Keratinocyte (primary cell): ENCODE measurements around the gene HOXD10. TPM values are rescaled to one million over a fixed set of nuclear protein-coding genes. Genes with fewer than 3 reads are reported as not detected.

Experiments
- DNase-seq: peaks from one replicate; pipeline ENCODE4 v3.0.0-alpha.2; 2011; ENCODE audit warnings: low read depth, missing footprints, low spot score
- FAIRE-seq: peaks from 2 replicates; lab custom pipeline; 2011; peaks lifted over from hg19 to GRCh38; lab: Jason Lieb, UNC
- H2AFZ ChIP-seq: 2 replicates; pipeline ENCODE4 v1.6.0; 2012; ENCODE audit warnings: low read length, control low read depth, inconsistent platforms; ENCODE audit not compliant: control insufficient read depth
- H3K27ac ChIP-seq: 2 replicates; pipeline ENCODE4 v1.5.1; 2011; ENCODE audit warnings: low read length; ENCODE audit not compliant: control insufficient read depth, insufficient read depth
- H3K27me3 ChIP-seq: 3 replicates; pipeline ENCODE4 v1.6.0; 2011; ENCODE audit warnings: low read length; ENCODE audit not compliant: control insufficient read depth, insufficient read depth; ENCODE audit errors: extremely low read depth
- H3K36me3 ChIP-seq, 2 experiments: 2 replicates in 1 of 2; 3 replicates in 1 of 2; pipeline ENCODE4 v1.5.1; 2011; ENCODE audit warnings: low read length in 2 of 2, mild to moderate bottlenecking in 1 of 2; ENCODE audit not compliant: control insufficient read depth in 2 of 2, insufficient read depth in 2 of 2; ENCODE audit errors: extremely low read depth in 1 of 2
- H3K4me1 ChIP-seq: 3 replicates; pipeline ENCODE4 v1.5.1; 2011; ENCODE audit warnings: low read length; ENCODE audit not compliant: control insufficient read depth, insufficient read depth; ENCODE audit errors: extremely low read depth
- H3K4me2 ChIP-seq: 3 replicates; pipeline ENCODE4 v1.6.0; 2011; ENCODE audit warnings: low read depth, low read length; ENCODE audit not compliant: control insufficient read depth, insufficient read depth; ENCODE audit errors: extremely low read depth
- H3K4me3 ChIP-seq, 3 experiments: fragments of 200-600 bp in 1 of 3; sonication (generic) in 1 of 3; 2 replicates in 2 of 3; 3 replicates in 1 of 3; pipeline ENCODE4 v1.5.1; 2011 to 2016; ENCODE audit warnings: low read length in 3 of 3, mild to moderate bottlenecking in 3 of 3, control low read depth in 2 of 3, inconsistent platforms in 1 of 3, low read depth in 1 of 3, mixed read lengths in 1 of 3, mixed run types in 1 of 3, moderate library complexity in 1 of 3; ENCODE audit not compliant: control insufficient read depth in 2 of 3, insufficient read depth in 2 of 3; ENCODE audit errors: extremely low read depth in 1 of 3
- H3K79me2 ChIP-seq: 2 replicates; pipeline ENCODE4 v1.6.0; 2012; ENCODE audit warnings: low read length; ENCODE audit not compliant: control insufficient read depth, insufficient read depth
- H3K9ac ChIP-seq: 3 replicates; pipeline ENCODE4 v1.6.0; 2011; ENCODE audit warnings: low read length; ENCODE audit not compliant: control insufficient read depth, insufficient read depth; ENCODE audit errors: extremely low read depth
- H3K9me1 ChIP-seq: 3 replicates; pipeline ENCODE4 v1.6.0; 2011; ENCODE audit warnings: low read length; ENCODE audit not compliant: control insufficient read depth, insufficient read depth; ENCODE audit errors: extremely low read depth
- H3K9me3 ChIP-seq: 2 replicates; pipeline ENCODE4 v1.5.1; 2012; ENCODE audit warnings: low read depth, low read length; ENCODE audit not compliant: control insufficient read depth
- H4K20me1 ChIP-seq: 3 replicates; pipeline ENCODE4 v1.6.0; 2011; ENCODE audit warnings: low read length; ENCODE audit not compliant: control insufficient read depth, insufficient read depth; ENCODE audit errors: extremely low read depth
- CTCF ChIP-seq, 3 experiments: IDR thresholded peaks in 1 of 3; conservative IDR thresholded peaks in 1 of 3; optimal IDR thresholded peaks in 1 of 3; 2 replicates in 2 of 3; 3 replicates in 1 of 3; pipeline versions ENCODE3 to v1.5.1; 2011; ENCODE audit warnings: low read length in 3 of 3, mild to moderate bottlenecking in 3 of 3, moderate library complexity in 2 of 3, control low read depth in 1 of 3, inconsistent platforms in 1 of 3; ENCODE audit not compliant: insufficient read depth in 2 of 3; ENCODE audit errors: extremely low read depth in 1 of 3
- EZH2 ChIP-seq: IDR thresholded peaks from one replicate; pipeline ENCODE4 v1.6.1; 2012; ENCODE audit warnings: inconsistent platforms, mild to moderate bottlenecking, low read length, moderate library complexity
- dilution Hi-C: fragments of 300-500 bp; cut with MboI; formaldehyde crosslinking; loops from one replicate; pipeline ENCODE4 v1.7.0; 2020; ENCODE audit warnings: low sequenced_read_pairs; ENCODE audit not compliant: extremely low pct_ligation_motif_present
- polyA plus RNA-seq, 5 experiments: library from polyadenylated mRNA; depleted of rRNA in 3 of 5; stranded (reverse) in 3 of 5; stranded (forward) in 1 of 5; unstranded in 1 of 5; fragments of >200 nt; gene quantifications; 1 replicate in 1 of 5; 2 replicates in 3 of 5; 3 replicates in 1 of 5; pipeline versions ENCODE4 v1.2.1 to v1.2.3, GENCODE V29; 2011 to 2012; ENCODE audit warnings: missing spikeins in 2 of 5, low read depth in 1 of 5, low replicate concordance in 1 of 5

The HOXD10 gene
- polyA plus RNA-seq, 1 donor (not counting 4 experiments of a cell fraction or from before 2014, with no cell fraction given), result not detected

- DNase-seq (no peak), FAIRE-seq (no peak)
- H3K9me1 ChIP-seq, result no peaks in the 10 kb centered on the region
- peaks cover 5% of the 10 kb centered on the region for H3K4me1 ChIP-seq
- H3K4me3 ChIP-seq, result no peak within 1 kb of the TSS
- dilution Hi-C loops, result no loop called here
- peaks cover 3% of the 10 kb centered on the region for H4K20me1 ChIP-seq
- H3K9ac ChIP-seq, result no peak within 1 kb of the TSS
- no peak within 1 kb of the TSS for H2AFZ ChIP-seq
- H3K9me3 ChIP-seq, result no peaks in the 10 kb centered on the region
- H3K27me3 ChIP-seq, result peaks cover 99% of the 10 kb centered on the region
- no peaks in the 10 kb centered on the region for H3K36me3 ChIP-seq
- TF ChIP-seq CTCF (optimal IDR thresholded peaks at IDR 0.05 in 1 of 3, IDR thresholded peaks at IDR 0.05 in 1 of 3, conservative IDR thresholded peaks at IDR 0.05 in 1 of 3; ENCODE audit: extremely low read depth in 1 of 3, insufficient read depth in 2 of 3, low read length in 3 of 3) (no peak), EZH2 (no peak)
- H3K79me2 ChIP-seq, result no peaks in the 10 kb centered on the region
- H3K27ac ChIP-seq, result no peak within 1 kb of the TSS
- H3K4me2 ChIP-seq, result no peak within 1 kb of the TSS
These were observed 16.6 kb upstream of the HOXD10 start, which contains the start of gene HOXD12 for GRCh38 chr2:176099728-176100546. Gene HOXD12, plus strand, starts transcription at chr2:176099795. Its CDS starts 7 bp downstream, at chr2:176099802.

- DNase-seq (no peak), FAIRE-seq (no peak)
- Histone ChIP-seq H3K9me1 (no peaks in the 10 kb centered on the region), H3K9me3 (no peaks in the 10 kb centered on the region), H3K9ac (no peak overlapping the region), H3K79me2 (no peaks in the 10 kb centered on the region), H3K27ac (no peak overlapping the region), H3K4me1 (peaks cover 5% of the 10 kb centered on the region), H3K4me3 (no peak overlapping the region), H3K27me3 (peaks cover 99% of the 10 kb centered on the region), H3K4me2 (no peak overlapping the region), H4K20me1 (peaks cover 3% of the 10 kb centered on the region), H3K36me3 (no peaks in the 10 kb centered on the region), H2AFZ (no peak overlapping the region)
- dilution Hi-C loops, result no loop called here
- no peak for TF ChIP-seq CTCF (optimal IDR thresholded peaks at IDR 0.05 in 1 of 3, IDR thresholded peaks at IDR 0.05 in 1 of 3, conservative IDR thresholded peaks at IDR 0.05 in 1 of 3; ENCODE audit: extremely low read depth in 1 of 3, insufficient read depth in 2 of 3, low read length in 3 of 3)
- no peak for TF ChIP-seq EZH2
These were observed 15.9 kb upstream of the HOXD10 start for GRCh38 chr2:176100547-176101140.
